ENCODE results near the gene RELCH.

DNA sequence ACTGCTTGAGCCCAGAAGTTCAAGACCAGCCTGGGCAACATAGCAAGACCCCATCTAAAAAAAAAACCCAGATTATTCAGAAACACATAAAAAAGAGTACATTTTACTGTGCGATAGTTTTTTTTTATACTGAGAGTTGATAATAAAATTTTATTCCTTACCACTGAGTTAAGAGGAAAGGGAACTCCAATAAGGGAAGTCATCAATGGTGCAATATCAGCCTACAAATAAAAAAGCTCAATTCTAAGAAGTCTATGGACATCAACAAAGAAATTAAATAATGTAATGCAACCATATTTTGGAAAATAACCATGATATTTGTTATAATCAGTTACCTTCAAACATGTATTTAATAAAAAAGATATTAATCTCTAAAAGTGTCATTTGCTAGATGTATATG, 46.8 kb upstream of the RELCH start:
- TF ChIP-seq, protein P1, sequence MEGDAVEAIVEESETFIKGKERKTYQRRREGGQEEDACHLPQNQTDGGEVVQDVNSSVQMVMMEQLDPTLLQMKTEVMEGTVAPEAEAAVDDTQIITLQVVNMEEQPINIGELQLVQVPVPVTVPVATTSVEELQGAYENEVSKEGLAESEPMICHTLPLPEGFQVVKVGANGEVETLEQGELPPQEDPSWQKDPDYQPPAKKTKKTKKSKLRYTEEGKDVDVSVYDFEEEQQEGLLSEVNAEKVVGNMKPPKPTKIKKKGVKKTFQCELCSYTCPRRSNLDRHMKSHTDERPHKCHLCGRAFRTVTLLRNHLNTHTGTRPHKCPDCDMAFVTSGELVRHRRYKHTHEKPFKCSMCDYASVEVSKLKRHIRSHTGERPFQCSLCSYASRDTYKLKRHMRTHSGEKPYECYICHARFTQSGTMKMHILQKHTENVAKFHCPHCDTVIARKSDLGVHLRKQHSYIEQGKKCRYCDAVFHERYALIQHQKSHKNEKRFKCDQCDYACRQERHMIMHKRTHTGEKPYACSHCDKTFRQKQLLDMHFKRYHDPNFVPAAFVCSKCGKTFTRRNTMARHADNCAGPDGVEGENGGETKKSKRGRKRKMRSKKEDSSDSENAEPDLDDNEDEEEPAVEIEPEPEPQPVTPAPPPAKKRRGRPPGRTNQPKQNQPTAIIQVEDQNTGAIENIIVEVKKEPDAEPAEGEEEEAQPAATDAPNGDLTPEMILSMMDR (IDR thresholded peaks at IDR 0.05; ENCODE audit: low read depth, low read length, poor library complexity, severe bottlenecking): no peak
- no peak for TF ChIP-seq EZH2phosphoT487 (IDR thresholded peaks at IDR 0.05; ENCODE audit: borderline replicate concordance, low read length)

Measured in DOHH2 (cell line).